BJ (cell line): Measurements from ENCODE around the gene COL5A2. TPM values are rescaled to one million over a fixed set of nuclear protein-coding genes. Genes with fewer than 3 reads are reported as not detected.

Source experiments
- CTCF ChIA-PET: fragments of 350-600 bp; formaldehyde crosslinking; extraction: SDS; loops from one replicate; lab custom pipeline; 2021; ENCODE audit warnings: antibody characterized with exemption, inconsistent platforms; lab: Yijun Ruan, JAX
- POLR2A ChIA-PET: fragments of 300-600 bp; sonication (Branson Sonifier 250); formaldehyde crosslinking; extraction: SDS; loops from one replicate; lab custom pipeline; 2021; ENCODE audit warnings: antibody characterized with exemption; lab: Charles Lee
- DNase-seq: peaks from one replicate; pipeline ENCODE4 v3.0.0-alpha.2; 2011; ENCODE audit warnings: low read depth
- H3K27me3 ChIP-seq: 2 replicates; pipeline ENCODE4 v1.6.0; 2011; ENCODE audit warnings: low read length; ENCODE audit not compliant: control insufficient read depth, insufficient read depth
- H3K36me3 ChIP-seq: 2 replicates; pipeline ENCODE4 v1.5.1; 2011; ENCODE audit warnings: low read length; ENCODE audit not compliant: control insufficient read depth, insufficient read depth
- H3K4me3 ChIP-seq: 2 replicates; pipeline ENCODE4 v1.5.1; 2011; ENCODE audit warnings: low read depth, mild to moderate bottlenecking, control low read depth, low read length
- CTCF ChIP-seq: IDR thresholded peaks from 2 replicates; pipeline ENCODE4 v1.5.1; 2011; ENCODE audit warnings: low read depth, mild to moderate bottlenecking, control low read depth, inconsistent platforms, low read length, moderate library complexity; ENCODE audit not compliant: insufficient read depth
- polyA plus RNA-seq: library from polyadenylated mRNA; depleted of rRNA; stranded (reverse); fragments of >200 nt; gene quantifications from 2 replicates; pipeline ENCODE4 v1.2.3, GENCODE V29; 2011

Gene COL5A2
- polyA plus RNA-seq, 1 experiment, result 351 TPM

DNA sequence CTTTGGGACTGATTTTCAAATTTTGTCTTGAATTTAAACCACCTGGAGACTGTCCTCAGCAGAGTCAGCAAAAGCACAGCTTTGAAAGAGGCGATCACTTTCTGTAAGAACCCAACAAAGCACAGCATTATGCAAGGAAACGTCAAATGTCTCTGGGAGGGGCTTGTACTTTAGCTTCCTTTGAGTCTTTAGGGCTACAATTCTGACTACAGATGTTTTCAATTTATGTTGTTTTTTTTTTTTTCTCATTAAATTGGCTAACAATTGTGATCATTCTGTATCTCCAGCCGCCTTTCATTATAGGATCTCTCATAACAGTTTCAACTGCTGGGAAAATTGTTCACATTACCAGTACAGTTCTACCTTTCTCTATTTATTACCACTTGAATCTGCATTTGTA, 157.1 kb downstream of the COL5A2 start:
- no peak overlapping the region for H3K4me3 ChIP-seq
- no peak for TF ChIP-seq CTCF
- no peaks in the 10 kb centered on the region for H3K27me3 ChIP-seq
- DNase-seq, result peak; percentile 59
- H3K36me3 ChIP-seq, result no peaks in the 10 kb centered on the region
- ChIA-PET POLR2A (interaction anchor here (0.6 to 1.5 kb wide), 2 partner anchors 38 kb away, joined by 4 read pairs; no protein-coding TSS in a partner anchor), CTCF (no interaction called here)

GRCh38 chr2:189022053-189022481, 157.5 kb downstream of the COL5A2 start:
- POLR2A ChIA-PET, result interaction anchor here (0.6 to 1.5 kb wide), 2 partner anchors 38 to 39 kb away, joined by 4 read pairs; no protein-coding TSS in a partner anchor
- peak; percentile 87 for DNase-seq
- H3K27me3 ChIP-seq, result no peaks in the 10 kb centered on the region
- H3K36me3 ChIP-seq, result no peaks in the 10 kb centered on the region
- no peak overlapping the region for H3K4me3 ChIP-seq
- CTCF ChIA-PET, result no interaction called here
- no peak for TF ChIP-seq CTCF

DNA sequence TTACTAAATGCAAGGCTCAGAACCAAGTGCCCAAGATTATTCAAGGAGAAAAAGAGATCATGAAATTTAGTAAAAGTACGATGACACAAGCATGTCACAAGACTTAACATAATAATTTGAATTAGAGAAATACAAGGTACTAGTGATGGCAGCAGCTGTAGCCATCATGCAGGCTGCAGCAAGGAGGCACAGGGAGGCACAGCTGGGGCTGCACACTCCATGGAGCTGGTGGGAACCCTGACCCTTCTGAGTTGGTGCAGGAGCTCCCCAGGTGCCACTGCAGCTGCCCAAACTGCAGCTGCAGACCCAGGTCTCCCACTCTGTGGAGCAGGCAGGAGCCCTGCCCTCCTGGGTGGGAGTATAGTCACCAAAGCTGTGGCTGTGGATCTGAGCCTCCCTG, 159.4 kb downstream of the COL5A2 start:
- no peak overlapping the region for H3K4me3 ChIP-seq
- ChIA-PET POLR2A (no interaction called here), CTCF (no interaction called here)
- no peak for TF ChIP-seq CTCF
- H3K36me3 ChIP-seq, result no peaks in the 10 kb centered on the region
- DNase-seq, result no peak
- no peaks in the 10 kb centered on the region for H3K27me3 ChIP-seq

- Histone ChIP-seq H3K27me3 (no peaks in the 10 kb centered on the region), H3K36me3 (no peaks in the 10 kb centered on the region), H3K4me3 (no peak overlapping the region)
- CTCF ChIA-PET, result interaction anchor here (1.1 kb wide), 1 partner anchor 494 kb away, joined by 4 read pairs; no protein-coding TSS in a partner anchor
- POLR2A ChIA-PET, result no interaction called here
- TF ChIP-seq CTCF, result no peak
- DNase-seq, result no peak
Observed at GRCh38 chr2:189018631-189019030, 160.9 kb downstream of the COL5A2 start.

DNA sequence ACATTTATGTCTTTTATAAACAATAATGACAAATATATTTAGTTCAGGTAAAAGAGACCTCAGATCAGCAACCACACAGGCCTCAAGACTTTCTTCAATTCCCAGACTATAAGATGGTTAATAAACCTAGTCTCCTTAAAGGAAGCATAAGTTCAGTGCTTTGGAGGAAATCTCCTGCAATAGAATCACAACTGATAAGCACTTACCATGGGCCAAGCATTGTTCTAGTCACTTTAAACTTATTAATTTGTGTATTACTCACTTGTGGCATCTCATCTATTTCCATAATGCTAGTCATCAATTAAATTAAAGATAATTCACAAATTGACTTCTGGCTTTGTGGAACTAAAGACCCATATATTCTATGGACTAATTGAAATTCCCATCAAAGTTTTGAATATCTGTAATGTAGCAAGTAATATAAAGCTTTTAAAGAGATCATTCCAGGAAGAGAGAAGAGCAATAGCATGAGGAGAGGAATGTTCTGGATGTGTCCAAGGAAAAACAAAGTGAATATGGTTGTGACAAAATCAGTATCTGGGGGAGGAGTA, 163.2 kb downstream of the COL5A2 start:
- no peak for DNase-seq
- CTCF ChIA-PET, result interaction anchor here (0.7 kb wide), 1 partner anchor 1513 kb away, joined by 3 read pairs; no protein-coding TSS in a partner anchor

More for the DNA sequence above, 163.2 kb downstream of the COL5A2 start:
- Histone ChIP-seq H3K4me3 (no peak overlapping the region), H3K36me3 (peaks cover 3% of the 10 kb centered on the region), H3K27me3 (no peaks in the 10 kb centered on the region)
- POLR2A ChIA-PET, result no interaction called here
- no peak for TF ChIP-seq CTCF
